Endodermal cell (in vitro differentiated cells): Measurements from ENCODE around the gene LHFPL2. TPM values are rescaled to one million over a fixed set of nuclear protein-coding genes. Genes with fewer than 3 reads are reported as not detected.

Experiments used
- DNase-seq: peaks from one replicate; pipeline ENCODE4 v3.0.0-alpha.2; 2017
- H3K27ac ChIP-seq: 2 replicates; pipeline ENCODE4 v1.5.1; 2013; ENCODE audit warnings: mild to moderate bottlenecking, low read depth, low read length, moderate library complexity
- H3K27me3 ChIP-seq: 2 replicates; pipeline ENCODE4 v1.6.1; 2013; ENCODE audit warnings: mild to moderate bottlenecking, low read length, moderate library complexity; ENCODE audit not compliant: insufficient read depth, control insufficient read depth, poor library complexity, severe bottlenecking
- H3K36me3 ChIP-seq: 2 replicates; pipeline ENCODE4 v1.7.0; 2013; ENCODE audit warnings: mild to moderate bottlenecking, low read length, moderate library complexity; ENCODE audit not compliant: control insufficient read depth, insufficient read depth
- H3K4me1 ChIP-seq: one replicate; pipeline ENCODE4 v1.7.0; 2013; ENCODE audit warnings: low read length; ENCODE audit not compliant: control insufficient read depth, insufficient read depth
- H3K4me3 ChIP-seq: 2 replicates; pipeline ENCODE4 v1.5.1; 2013; ENCODE audit warnings: mild to moderate bottlenecking, low read length, moderate library complexity
- H3K9ac ChIP-seq: 2 replicates; pipeline ENCODE4 v1.6.1; 2013; ENCODE audit warnings: mild to moderate bottlenecking, low read length, moderate library complexity; ENCODE audit not compliant: poor library complexity, severe bottlenecking; ENCODE audit errors: extremely low read depth
- H3K9me3 ChIP-seq: 2 replicates; pipeline ENCODE4 v1.6.1; 2013; ENCODE audit warnings: mild to moderate bottlenecking, low read length, moderate library complexity; ENCODE audit not compliant: control insufficient read depth
- H3K27ac Mint-ChIP-seq: 2 replicates; pipeline ENCODE4 v1.8.0; 2020; ENCODE audit warnings: mixed read lengths
- H3K27me3 Mint-ChIP-seq: 2 replicates; pipeline ENCODE4 v1.8.0; 2021; ENCODE audit warnings: mild to moderate bottlenecking, mixed read lengths; ENCODE audit not compliant: insufficient read depth
- H3K36me3 Mint-ChIP-seq: 2 replicates; pipeline ENCODE4 v1.8.0; 2020; ENCODE audit warnings: low read depth, mixed read lengths
- H3K4me1 Mint-ChIP-seq: 2 replicates; pipeline ENCODE4 v1.8.0; 2020; ENCODE audit warnings: mixed read lengths
- H3K4me3 Mint-ChIP-seq: 2 replicates; pipeline ENCODE4 v1.8.0; 2020; ENCODE audit warnings: mild to moderate bottlenecking, moderate library complexity, mixed read lengths
- H3K9me3 Mint-ChIP-seq: 2 replicates; pipeline ENCODE4 v1.8.0; 2020; ENCODE audit warnings: mild to moderate bottlenecking, mixed read lengths
- CTCF ChIP-seq: fragments of 200-600 bp; sonication (generic); conservative IDR thresholded peaks from 2 replicates; pipeline ENCODE4 v1.5.0; 2021; ENCODE audit warnings: antibody characterized with exemption, mild to moderate bottlenecking
- WGBS, 2 experiments: methylation state at CpG; one replicate each; pipeline versions ENCODE4 v1.1.5 to v1.1.7; 2013; ENCODE audit warnings: missing lambda C conversion rate in 2 of 2, mixed read lengths in 1 of 2; ENCODE audit not compliant: insufficient coverage in 1 of 2, insufficient read length in 1 of 2; 5-methylcytosine and 5-hydroxymethylcytosine counted together
- total RNA-seq, 2 donors: library from RNA; stranded (reverse); fragmentation: NEBNext Ultra II Directional in 1 of 2; extraction: Animal tissue kit (Norgen Biotek cat#: 25700) in 1 of 2; gene quantifications; 2 replicates in 1 of 2; 3 replicates in 1 of 2; pipeline ENCODE4 v1.2.1, GENCODE V29; 2021

LHFPL2 gene
- total RNA-seq, 2 donors from 2014 or later = 136 to 238 TPM

GRCh38 chr5:78618303-78618702 is 30.3 kb downstream of the LHFPL2 start:
- H3K27me3 ChIP-seq = no peaks in the 10 kb centered on the region
- no peak overlapping the region for H3K9ac ChIP-seq
- no peak overlapping the region for H3K27ac ChIP-seq
- peaks cover 83% of the 10 kb centered on the region for H3K36me3 Mint-ChIP-seq
- DNase-seq = no peak
- H3K4me1 Mint-ChIP-seq = peaks cover 35% of the 10 kb centered on the region
- H3K9me3 Mint-ChIP-seq = peaks cover 17% of the 10 kb centered on the region
- H3K36me3 ChIP-seq = peaks cover 85% of the 10 kb centered on the region
- H3K4me3 Mint-ChIP-seq = no peak overlapping the region
- TF ChIP-seq CTCF = no peak
- no peak overlapping the region for H3K4me3 ChIP-seq
- H3K27me3 Mint-ChIP-seq = no peaks in the 10 kb centered on the region
- no peak overlapping the region for H3K27ac Mint-ChIP-seq
- 97 to 98% methylated on average over 9 to 10 of the region's 10 CpGs for WGBS, 2 experiments
- peaks cover 25% of the 10 kb centered on the region for H3K9me3 ChIP-seq
- peaks cover 13% of the 10 kb centered on the region for H3K4me1 ChIP-seq

DNA sequence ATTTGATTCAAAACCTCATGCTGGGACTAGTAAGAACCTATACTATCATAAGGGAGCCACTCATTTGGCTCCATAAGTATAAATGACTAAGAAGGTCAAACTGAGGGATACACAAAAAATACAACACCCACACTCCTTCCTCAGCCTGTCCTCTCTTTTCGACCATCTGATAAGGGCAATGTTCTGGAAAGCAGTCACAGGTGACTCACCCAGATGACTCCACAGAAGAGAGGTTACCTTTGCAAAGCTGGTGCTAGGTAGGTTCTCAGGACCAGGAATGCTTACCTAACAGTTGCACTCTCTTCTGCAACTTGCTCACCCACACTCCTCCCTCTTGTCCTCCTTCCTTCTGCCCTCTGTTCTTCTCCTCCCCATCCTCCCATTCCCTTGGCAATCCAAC is 32.9 kb downstream of the LHFPL2 start:
- Mint-ChIP-seq H3K36me3 (peaks cover 78% of the 10 kb centered on the region), H3K4me1 (peaks cover 51% of the 10 kb centered on the region), H3K9me3 (peaks cover 6% of the 10 kb centered on the region), H3K4me3 (no peak overlapping the region), H3K27ac (peak overlapping the region; percentile 46), H3K27me3 (no peaks in the 10 kb centered on the region)
- no peak overlapping the region for H3K4me3 ChIP-seq
- H3K4me1 ChIP-seq = peaks cover 25% of the 10 kb centered on the region
- H3K9ac ChIP-seq = no peak overlapping the region
- H3K27me3 ChIP-seq = no peaks in the 10 kb centered on the region
- H3K36me3 ChIP-seq = peaks cover 79% of the 10 kb centered on the region
- no peak for TF ChIP-seq CTCF
- DNase-seq = no peak
- 92 to 100% methylated on average over 1 of the region's 1 CpG for WGBS, 2 experiments
- H3K27ac ChIP-seq = no peak overlapping the region
- peaks cover 7% of the 10 kb centered on the region for H3K9me3 ChIP-seq

- Histone ChIP-seq H3K27ac (no peak overlapping the region), H3K27me3 (no peaks in the 10 kb centered on the region), H3K9ac (no peak overlapping the region), H3K9me3 (no peaks in the 10 kb centered on the region), H3K4me1 (peaks cover 25% of the 10 kb centered on the region), H3K4me3 (no peak overlapping the region), H3K36me3 (peaks cover 81% of the 10 kb centered on the region)
- Mint-ChIP-seq H3K9me3 (no peaks in the 10 kb centered on the region), H3K27me3 (no peaks in the 10 kb centered on the region), H3K36me3 (peaks cover 81% of the 10 kb centered on the region), H3K4me1 (peaks cover 54% of the 10 kb centered on the region), H3K4me3 (no peak overlapping the region), H3K27ac (no peak overlapping the region)
- DNase-seq = no peak
- TF ChIP-seq CTCF = no peak
Measured at GRCh38 chr5:78614816-78615215, 33.8 kb downstream of the LHFPL2 start.
